ENCODE results near the gene ERCC6L. TPM values are rescaled to one million over a fixed set of nuclear protein-coding genes. Genes with fewer than 3 reads are reported as not detected.

ERCC6L gene
- polyA plus RNA-seq, 3 donors = 0.04 to 0.24 (median 0.05) TPM

DNA sequence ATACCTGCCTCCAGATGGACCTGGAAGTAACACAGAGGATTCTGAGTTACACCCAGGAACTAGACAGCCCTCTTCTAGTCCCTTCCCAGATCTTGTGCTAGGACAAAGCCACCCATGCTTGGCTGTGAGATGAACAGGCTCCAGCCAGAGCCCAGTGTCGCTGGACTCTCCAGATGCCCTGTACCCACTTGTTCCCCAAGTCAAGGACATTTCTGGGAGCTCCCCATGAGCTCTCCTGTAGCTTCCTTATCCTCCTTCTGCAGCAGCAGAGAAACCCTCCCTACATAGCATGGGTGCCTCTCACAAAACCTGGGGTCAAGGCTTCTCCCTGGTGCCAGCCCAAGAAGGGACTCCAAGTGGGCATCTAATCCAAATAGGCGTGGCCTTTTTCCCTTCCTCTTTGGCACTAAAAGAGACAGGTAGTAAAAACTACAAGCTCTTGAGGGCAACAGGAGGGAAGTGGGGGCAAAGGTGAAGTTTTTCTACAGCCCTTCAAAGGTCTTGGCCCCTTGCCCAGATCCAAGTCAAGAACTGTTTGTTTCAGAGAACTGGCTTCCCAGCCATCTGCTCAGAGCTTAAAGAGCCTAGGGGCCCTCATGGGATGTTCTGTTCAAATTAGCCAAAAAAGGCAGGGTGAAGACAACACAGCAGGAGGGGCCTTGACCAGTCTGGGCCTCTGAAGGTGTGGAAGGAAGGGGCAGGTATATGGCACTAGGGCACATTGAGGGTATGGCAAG is 8.5 kb upstream of the ERCC6L start:
- no peak overlapping the region for H3K27ac Mint-ChIP-seq
- H3K4me3 Mint-ChIP-seq = no peak overlapping the region
- intact Hi-C loops (cut with micrococcal nuclease) = no loop called here
- Histone ChIP-seq H2AFZ (ENCODE audit: insufficient read depth, low read depth, low read length, poor library complexity, severe bottlenecking) (no peak overlapping the region), H3K36me3 (replicated peaks in 1 of 2; ENCODE audit: control insufficient read depth in 1 of 2, insufficient read depth in 2 of 2, low read length in 2 of 2) (no peaks in the 10 kb centered on the region), H3K79me2 (ENCODE audit: insufficient read depth, low read length) (no peaks in the 10 kb centered on the region), H3K27me3 (ENCODE audit: control insufficient read depth in 2 of 2, insufficient read depth in 2 of 2, low read length in 2 of 2) (no peaks in the 10 kb centered on the region), H3K9me3 (replicated peaks in 1 of 2; ENCODE audit: control insufficient read depth in 1 of 2, insufficient read depth in 1 of 2, low read length in 2 of 2) (no peaks in the 10 kb centered on the region), H4K20me1 (ENCODE audit: insufficient read depth, low read length) (no peaks in the 10 kb centered on the region), H3K4me3 (replicated peaks in 1 of 3; ENCODE audit: low read depth in 2 of 3, low read length in 3 of 3) (no peak overlapping the region), H3K4me2 (replicated peaks; ENCODE audit: extremely low read depth, low read length, poor library complexity, severe bottlenecking) (no peak overlapping the region), H3K4me1 (ENCODE audit: control insufficient read depth in 1 of 2, insufficient read depth in 2 of 2, low read length in 2 of 2) (no peaks in the 10 kb centered on the region), H3K27ac (ENCODE audit: low read depth in 1 of 2, low read length in 2 of 2) (no peak overlapping the region), H3K9ac (ENCODE audit: insufficient read depth, low read length, poor library complexity, severe bottlenecking) (no peak overlapping the region)
- TF ChIP-seq, protein P1, sequence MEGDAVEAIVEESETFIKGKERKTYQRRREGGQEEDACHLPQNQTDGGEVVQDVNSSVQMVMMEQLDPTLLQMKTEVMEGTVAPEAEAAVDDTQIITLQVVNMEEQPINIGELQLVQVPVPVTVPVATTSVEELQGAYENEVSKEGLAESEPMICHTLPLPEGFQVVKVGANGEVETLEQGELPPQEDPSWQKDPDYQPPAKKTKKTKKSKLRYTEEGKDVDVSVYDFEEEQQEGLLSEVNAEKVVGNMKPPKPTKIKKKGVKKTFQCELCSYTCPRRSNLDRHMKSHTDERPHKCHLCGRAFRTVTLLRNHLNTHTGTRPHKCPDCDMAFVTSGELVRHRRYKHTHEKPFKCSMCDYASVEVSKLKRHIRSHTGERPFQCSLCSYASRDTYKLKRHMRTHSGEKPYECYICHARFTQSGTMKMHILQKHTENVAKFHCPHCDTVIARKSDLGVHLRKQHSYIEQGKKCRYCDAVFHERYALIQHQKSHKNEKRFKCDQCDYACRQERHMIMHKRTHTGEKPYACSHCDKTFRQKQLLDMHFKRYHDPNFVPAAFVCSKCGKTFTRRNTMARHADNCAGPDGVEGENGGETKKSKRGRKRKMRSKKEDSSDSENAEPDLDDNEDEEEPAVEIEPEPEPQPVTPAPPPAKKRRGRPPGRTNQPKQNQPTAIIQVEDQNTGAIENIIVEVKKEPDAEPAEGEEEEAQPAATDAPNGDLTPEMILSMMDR (IDR thresholded peaks at IDR 0.05) = no peak
- peaks cover 2% of the 10 kb centered on the region for H3K4me1 Mint-ChIP-seq
- H3K36me3 Mint-ChIP-seq = no peaks in the 10 kb centered on the region
- 100% methylated on average over 1 of the region's 2 CpGs for WGBS (ENCODE audit: insufficient coverage)
- no peak for DNase-seq
- peaks cover 0 to 3% (median 0%) of the 10 kb centered on the region in 7 donors for H3K9me3 Mint-ChIP-seq
- H3K27me3 Mint-ChIP-seq (ENCODE audit: low read depth in 3 of 3) = peaks cover 0 to 10% (median 4%) of the 10 kb centered on the region in 3 donors

DNA sequence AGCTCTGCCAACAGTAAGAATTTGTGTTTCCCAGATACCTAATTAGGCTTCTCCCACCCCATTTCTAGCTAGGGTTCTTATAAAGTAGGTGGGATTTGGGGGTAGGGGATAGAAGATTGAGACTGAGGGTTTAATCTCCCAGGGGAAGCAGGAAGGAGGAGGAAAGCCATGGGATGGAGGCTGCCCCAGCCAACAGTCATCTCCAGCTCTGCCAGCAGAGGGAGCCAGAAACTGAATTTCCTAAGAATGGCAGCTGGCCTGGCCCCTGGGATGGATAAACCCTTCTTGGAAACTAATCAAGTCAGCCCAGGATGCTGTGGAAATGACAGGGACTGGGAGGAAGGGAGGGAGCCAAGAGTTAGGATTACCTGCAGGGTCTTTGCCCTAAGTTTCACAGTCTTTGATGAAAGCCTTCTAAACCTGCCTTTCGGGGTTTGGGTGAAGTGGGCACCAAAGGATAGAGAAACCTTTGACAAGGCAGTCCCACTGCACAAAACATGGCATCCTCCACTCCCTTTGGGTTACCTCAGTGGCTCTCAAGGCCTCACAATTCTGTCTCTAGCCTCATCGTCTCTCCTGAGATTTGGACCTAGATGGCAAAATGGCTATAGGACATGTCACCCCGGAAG is 6.7 kb upstream of the ERCC6L start:
- H3K9me3 ChIP-seq (replicated peaks in 1 of 2; ENCODE audit: control insufficient read depth in 1 of 2, insufficient read depth in 1 of 2, low read length in 2 of 2) = no peaks in the 10 kb centered on the region
- 100% methylated on average over 1 of the region's 3 CpGs for WGBS (ENCODE audit: insufficient coverage)
- Mint-ChIP-seq H3K4me3 (no peak overlapping the region), H3K36me3 (no peaks in the 10 kb centered on the region), H3K4me1 (peaks cover 2% of the 10 kb centered on the region), H3K27me3 (ENCODE audit: low read depth in 3 of 3) (peaks cover 0 to 12% (median 5%) of the 10 kb centered on the region in 3 donors), H3K9me3 (no peaks in the 10 kb centered on the region), H3K27ac (no peak overlapping the region)
- no peaks in the 10 kb centered on the region for H3K79me2 ChIP-seq (ENCODE audit: insufficient read depth, low read length)
- H3K4me1 ChIP-seq (ENCODE audit: control insufficient read depth in 1 of 2, insufficient read depth in 2 of 2, low read length in 2 of 2) = no peaks in the 10 kb centered on the region
- H3K36me3 ChIP-seq (replicated peaks in 1 of 2; ENCODE audit: control insufficient read depth in 1 of 2, insufficient read depth in 2 of 2, low read length in 2 of 2) = no peaks in the 10 kb centered on the region
- H3K4me2 ChIP-seq (replicated peaks; ENCODE audit: extremely low read depth, low read length, poor library complexity, severe bottlenecking) = no peak overlapping the region
- intact Hi-C loops (cut with micrococcal nuclease) = no loop called here
- H4K20me1 ChIP-seq (ENCODE audit: insufficient read depth, low read length) = no peaks in the 10 kb centered on the region
- TF ChIP-seq, protein P1 (IDR thresholded peaks at IDR 0.05) = peak; percentile 72
- no peak overlapping the region for H2AFZ ChIP-seq (ENCODE audit: insufficient read depth, low read depth, low read length, poor library complexity, severe bottlenecking)
- peak; percentile 3 to 25 (median 19) for DNase-seq
- no peak overlapping the region for H3K9ac ChIP-seq (ENCODE audit: insufficient read depth, low read length, poor library complexity, severe bottlenecking)
- H3K4me3 ChIP-seq (replicated peaks in 1 of 3; ENCODE audit: low read depth in 2 of 3, low read length in 3 of 3) = no peak overlapping the region
- no peak overlapping the region for H3K27ac ChIP-seq (ENCODE audit: low read depth in 1 of 2, low read length in 2 of 2)
- no peaks in the 10 kb centered on the region for H3K27me3 ChIP-seq (ENCODE audit: control insufficient read depth in 2 of 2, insufficient read depth in 2 of 2, low read length in 2 of 2)

Measured in CD14-positive monocyte (primary cell).